H9 (cell line): Measurements from ENCODE around the gene PAGE2B. TPM values are rescaled to one million over a fixed set of nuclear protein-coding genes. Genes with fewer than 3 reads are reported as not detected.

Source experiments
- DNase-seq: peaks from one replicate; pipeline ENCODE4 v3.0.0-alpha.2; 2017
- H2AFZ ChIP-seq: one replicate; pipeline ENCODE4 v1.6.1; 2013; ENCODE audit warnings: mild to moderate bottlenecking, low read length, control low read depth, moderate library complexity
- H2AK5ac ChIP-seq: 2 replicates; pipeline ENCODE4 v1.6.1; 2013; ENCODE audit warnings: low read length, control low read depth, mixed read lengths; ENCODE audit not compliant: insufficient read length
- H2BK120ac ChIP-seq: one replicate; pipeline ENCODE4 v1.6.1; 2013; ENCODE audit warnings: low read depth, mild to moderate bottlenecking, low read length, control low read depth, inconsistent platforms; ENCODE audit not compliant: poor library complexity, severe bottlenecking
- H2BK12ac ChIP-seq: 2 replicates; pipeline ENCODE4 v1.6.1; 2013; ENCODE audit warnings: low read length, control low read depth, mixed read lengths, low read depth; ENCODE audit not compliant: insufficient read length
- H2BK15ac ChIP-seq: 2 replicates; pipeline ENCODE4 v1.6.1; 2013; ENCODE audit warnings: low read depth, low read length, control low read depth
- H2BK20ac ChIP-seq: one replicate; pipeline ENCODE4 v1.6.1; 2013; ENCODE audit warnings: low read depth, mild to moderate bottlenecking, low read length, control low read depth, inconsistent platforms; ENCODE audit not compliant: poor library complexity, severe bottlenecking
- H2BK5ac ChIP-seq: 2 replicates; pipeline ENCODE4 v1.6.1; 2013; ENCODE audit warnings: low read length, control low read depth, mixed read lengths; ENCODE audit not compliant: insufficient read length
- H3K14ac ChIP-seq: 2 replicates; pipeline ENCODE4 v1.6.1; 2013; ENCODE audit warnings: low read length, control low read depth; ENCODE audit not compliant: insufficient read depth
- H3K18ac ChIP-seq: 2 replicates; pipeline ENCODE4 v1.6.1; 2013; ENCODE audit warnings: low read depth, mild to moderate bottlenecking, mixed read lengths, low read length, control low read depth; ENCODE audit not compliant: insufficient read length
- H3K23ac ChIP-seq: 2 replicates; pipeline ENCODE4 v1.6.1; 2013; ENCODE audit warnings: low read length, control low read depth, mixed read lengths, low read depth; ENCODE audit not compliant: insufficient read length
- H3K23me2 ChIP-seq: 2 replicates; pipeline ENCODE4 v1.6.1; 2013; ENCODE audit warnings: low read depth, mild to moderate bottlenecking, mixed read lengths, low read length, control low read depth; ENCODE audit not compliant: insufficient read length, poor library complexity, severe bottlenecking
- H3K27ac ChIP-seq: 2 replicates; pipeline ENCODE4 v1.5.1; 2013; ENCODE audit warnings: low read length, control low read depth, mixed read lengths, low read depth; ENCODE audit not compliant: insufficient read length
- H3K27me3 ChIP-seq: 2 replicates; pipeline ENCODE4 v1.6.1; 2013; ENCODE audit warnings: low read length, control low read depth, inconsistent platforms; ENCODE audit not compliant: insufficient read depth
- H3K4ac ChIP-seq: 2 replicates; pipeline ENCODE4 v1.6.1; 2013; ENCODE audit warnings: low read depth, mild to moderate bottlenecking, control low read depth, inconsistent platforms, low read length, moderate library complexity
- H3K4me1 ChIP-seq: 2 replicates; pipeline ENCODE4 v1.6.1; 2013; ENCODE audit warnings: low read length, control low read depth, inconsistent platforms; ENCODE audit not compliant: insufficient read depth
- H3K4me2 ChIP-seq: 2 replicates; pipeline ENCODE4 v1.6.1; 2013; ENCODE audit warnings: low read length, control low read depth, mixed read lengths; ENCODE audit not compliant: insufficient read length, insufficient read depth
- H3K56ac ChIP-seq: 2 replicates; pipeline ENCODE4 v1.6.1; 2013; ENCODE audit warnings: low read depth, mild to moderate bottlenecking, mixed read lengths, low read length, control low read depth; ENCODE audit not compliant: insufficient read length
- H3K79me1 ChIP-seq: 2 replicates; pipeline ENCODE4 v1.6.1; 2013; ENCODE audit warnings: low read depth, mild to moderate bottlenecking, moderate library complexity, low read length, control low read depth, inconsistent platforms; ENCODE audit not compliant: insufficient read depth, poor library complexity, severe bottlenecking
- H3K79me2 ChIP-seq: 2 replicates; pipeline ENCODE4 v1.6.1; 2013; ENCODE audit warnings: low read length, control low read depth, inconsistent platforms; ENCODE audit not compliant: insufficient read depth
- H3K9ac ChIP-seq: 2 replicates; pipeline ENCODE4 v1.6.1; 2013; ENCODE audit warnings: low read length, control low read depth, mixed read lengths; ENCODE audit not compliant: insufficient read length; ENCODE audit errors: extremely low read depth
- H3K9me3 ChIP-seq: one replicate; pipeline ENCODE4 v1.6.1; 2013; ENCODE audit warnings: low read depth, low read length, inconsistent platforms; ENCODE audit not compliant: control insufficient read depth
- H3T11ph ChIP-seq: one replicate; pipeline ENCODE4 v1.6.1; 2013; ENCODE audit warnings: mild to moderate bottlenecking, low read length, control low read depth, inconsistent platforms
- H4K20me1 ChIP-seq: one replicate; pipeline ENCODE4 v1.6.1; 2013; ENCODE audit not compliant: control insufficient read depth, insufficient read length, insufficient read depth
- H4K5ac ChIP-seq: 2 replicates; pipeline ENCODE4 v1.6.1; 2013; ENCODE audit warnings: low read depth, mild to moderate bottlenecking, mixed read lengths, low read length, control low read depth; ENCODE audit not compliant: insufficient read length
- H4K8ac ChIP-seq: replicated peaks from 2 replicates; pipeline ENCODE4 v1.6.1; 2013; ENCODE audit warnings: low read length, control low read depth, mixed read lengths, low read depth; ENCODE audit not compliant: insufficient read length
- H4K91ac ChIP-seq: 2 replicates; pipeline ENCODE4 v1.6.1; 2013; ENCODE audit warnings: low read depth, mild to moderate bottlenecking, moderate library complexity, mixed read lengths, low read length, control low read depth; ENCODE audit not compliant: insufficient read length
- H3K27ac Mint-ChIP-seq, 3 experiments: 2 replicates in 2 of 3; 3 replicates in 1 of 3; pipeline ENCODE4 v1.8.0; 2020 to 2021; ENCODE audit warnings: mixed read lengths in 3 of 3, mild to moderate bottlenecking in 1 of 3, moderate library complexity in 1 of 3
- H3K27me3 Mint-ChIP-seq: 2 replicates; pipeline ENCODE4 v1.8.0; 2021; ENCODE audit warnings: low read depth, mild to moderate bottlenecking, moderate library complexity, mixed read lengths
- H3K36me3 Mint-ChIP-seq, 3 experiments: 2 replicates in 2 of 3; 3 replicates in 1 of 3; pipeline ENCODE4 v1.8.0; 2020 to 2021; ENCODE audit warnings: low read depth in 3 of 3, mixed read lengths in 3 of 3; ENCODE audit not compliant: insufficient read depth in 1 of 3
- H3K4me1 Mint-ChIP-seq, 2 experiments: 2 replicates each; pipeline ENCODE4 v1.8.0; 2020; ENCODE audit warnings: mixed read lengths in 2 of 2
- H3K4me3 Mint-ChIP-seq, 2 experiments: 2 replicates in 1 of 2; 3 replicates in 1 of 2; pipeline ENCODE4 v1.8.0; 2020 to 2021; ENCODE audit warnings: mild to moderate bottlenecking in 2 of 2, mixed read lengths in 2 of 2, moderate library complexity in 1 of 2
- H3K9me3 Mint-ChIP-seq, 2 experiments: 2 replicates in 1 of 2; 3 replicates in 1 of 2; pipeline ENCODE4 v1.8.0; 2020; ENCODE audit warnings: mild to moderate bottlenecking in 2 of 2, mixed read lengths in 2 of 2, moderate library complexity in 1 of 2
- CTCF ChIP-seq: fragments of 200-600 bp; sonication (generic); conservative IDR thresholded peaks from 3 replicates; pipeline ENCODE4 v1.8.0; 2021; ENCODE audit warnings: antibody characterized with exemption, mild to moderate bottlenecking
- total RNA-seq: library from RNA; stranded (reverse); gene quantifications from 2 replicates; pipeline ENCODE4 v1.2.1, GENCODE V29; 2021

Gene PAGE2B
- total RNA-seq, 1 experiment from 2014 or later, result not detected

- H3K4me1 ChIP-seq, result no peaks in the 10 kb centered on the region
- H3K9ac ChIP-seq, result no peak overlapping the region
- H3K4me3 Mint-ChIP-seq, result no peak overlapping the region
These were observed 46.2 kb upstream of the PAGE2B start for GRCh38 chrX:55028611-55029010.

More at GRCh38 chrX:55028611-55029010, 46.2 kb upstream of the PAGE2B start:
- no peaks in the 10 kb centered on the region; the same call in 1 of the 2 replicates for H3K27me3 Mint-ChIP-seq
- Histone ChIP-seq H3T11ph (no peak overlapping the region), H4K20me1 (no peaks in the 10 kb centered on the region), H3K27ac (no peak overlapping the region), H3K79me2 (no peaks in the 10 kb centered on the region), H3K18ac (no peak overlapping the region), H2BK120ac (no peak overlapping the region), H3K4me2 (no peak overlapping the region), H4K91ac (no peak overlapping the region), H3K56ac (no peak overlapping the region), H2BK20ac (no peak overlapping the region), H4K5ac (no peak overlapping the region), H2AFZ (no peak overlapping the region), H2BK12ac (no peak overlapping the region), H3K9me3 (peaks cover 36% of the 10 kb centered on the region), H2BK5ac (no peak overlapping the region), H3K23ac (no peak overlapping the region), H2BK15ac (no peak overlapping the region), H2AK5ac (no peak overlapping the region), H3K4ac (no peak overlapping the region), H4K8ac (no peak overlapping the region), H3K79me1 (no peaks in the 10 kb centered on the region), H3K14ac (no peak overlapping the region), H3K27me3 (no peaks in the 10 kb centered on the region), H3K23me2 (no peaks in the 10 kb centered on the region)
- H3K36me3 Mint-ChIP-seq, result no peaks in the 10 kb centered on the region; a peak in 2 of 7 replicates
- H3K4me1 Mint-ChIP-seq, result peaks cover 11% of the 10 kb centered on the region in 2 experiments; a peak in 3 of 4 replicates
- H3K27ac Mint-ChIP-seq, result peak overlapping the region in 1 of 3 experiments; percentile 59; a peak in 1 of 7 replicates
- H3K9me3 Mint-ChIP-seq, result peaks cover 60 to 71% of the 10 kb centered on the region in 2 experiments
- no peak for TF ChIP-seq CTCF
- DNase-seq, result no peak
